ENCODE data around the gene ZNF883. TPM values are rescaled to one million over a fixed set of nuclear protein-coding genes. Genes with fewer than 3 reads are reported as not detected.

Gene ZNF883
- total and polyA plus RNA-seq, 2 experiments from 2014 or later, result 3.9 to 13.5 TPM

- Histone ChIP-seq H3K36me3 (no peaks in the 10 kb centered on the region), H3K27ac (no peak overlapping the region), H3K4me3 (no peak overlapping the region), H3K9me3 (ENCODE audit: low read depth) (no peaks in the 10 kb centered on the region), H3K4me1 (ENCODE audit: low read depth) (no peaks in the 10 kb centered on the region), H3K27me3 (peaks cover 25% of the 10 kb centered on the region)
- TF ChIP-seq, protein P1, sequence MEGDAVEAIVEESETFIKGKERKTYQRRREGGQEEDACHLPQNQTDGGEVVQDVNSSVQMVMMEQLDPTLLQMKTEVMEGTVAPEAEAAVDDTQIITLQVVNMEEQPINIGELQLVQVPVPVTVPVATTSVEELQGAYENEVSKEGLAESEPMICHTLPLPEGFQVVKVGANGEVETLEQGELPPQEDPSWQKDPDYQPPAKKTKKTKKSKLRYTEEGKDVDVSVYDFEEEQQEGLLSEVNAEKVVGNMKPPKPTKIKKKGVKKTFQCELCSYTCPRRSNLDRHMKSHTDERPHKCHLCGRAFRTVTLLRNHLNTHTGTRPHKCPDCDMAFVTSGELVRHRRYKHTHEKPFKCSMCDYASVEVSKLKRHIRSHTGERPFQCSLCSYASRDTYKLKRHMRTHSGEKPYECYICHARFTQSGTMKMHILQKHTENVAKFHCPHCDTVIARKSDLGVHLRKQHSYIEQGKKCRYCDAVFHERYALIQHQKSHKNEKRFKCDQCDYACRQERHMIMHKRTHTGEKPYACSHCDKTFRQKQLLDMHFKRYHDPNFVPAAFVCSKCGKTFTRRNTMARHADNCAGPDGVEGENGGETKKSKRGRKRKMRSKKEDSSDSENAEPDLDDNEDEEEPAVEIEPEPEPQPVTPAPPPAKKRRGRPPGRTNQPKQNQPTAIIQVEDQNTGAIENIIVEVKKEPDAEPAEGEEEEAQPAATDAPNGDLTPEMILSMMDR (IDR thresholded peaks at IDR 0.05; ENCODE audit: low read depth, low read length), result no peak
- DNase-seq (ENCODE audit: low read depth in 1 of 2, low spot score in 1 of 2), result no peak
These were observed 100.3 kb downstream of the ZNF883 start for GRCh38 chr9:112911736-112912135.

Other genes with a start within 250 kb of the ZNF883 start
- not detected in 2 replicates for gene SLC46A2, start 121.3 kb downstream of the ZNF883 start, total RNA-seq
- 0.10 TPM in 1 of 2 replicates, not detected in the other for gene SLC46A2, start 121.3 kb downstream of the ZNF883 start, polyA plus RNA-seq
- 2.2 and 3.8 TPM in 2 replicates for gene ZFP37, start 44.5 kb upstream of the ZNF883 start, total RNA-seq
- gene ZFP37, start 44.5 kb upstream of the ZNF883 start, polyA plus RNA-seq, result 2.2 and 3.2 TPM in 2 replicates
- 2.7 and 4.6 TPM in 2 replicates for gene SLC31A2, start 138.8 kb upstream of the ZNF883 start, total RNA-seq
- gene SLC31A2, start 138.8 kb upstream of the ZNF883 start, polyA plus RNA-seq, result 2.9 and 4.1 TPM in 2 replicates
- 17.6 and 20.6 TPM in 2 replicates for gene FKBP15, start 209.1 kb upstream of the ZNF883 start, total RNA-seq
- gene FKBP15, start 209.1 kb upstream of the ZNF883 start, polyA plus RNA-seq, result 10.9 and 15.7 TPM in 2 replicates
- 19.7 and 26.6 TPM in 2 replicates for gene SLC31A1, start 209.4 kb upstream of the ZNF883 start, total RNA-seq
- 27.8 and 32.6 TPM in 2 replicates for gene SLC31A1, start 209.4 kb upstream of the ZNF883 start, polyA plus RNA-seq

Measured in cardiac muscle cell (in vitro differentiated cells and primary cell).